COLO829 (cell line): ENCODE measurements around the gene SERTM2.

Experiments
- DNase-seq: peaks from one replicate; pipeline ENCODE4 v3.0.0; 2012; ENCODE audit warnings: low spot score

The SERTM2 gene

DNA sequence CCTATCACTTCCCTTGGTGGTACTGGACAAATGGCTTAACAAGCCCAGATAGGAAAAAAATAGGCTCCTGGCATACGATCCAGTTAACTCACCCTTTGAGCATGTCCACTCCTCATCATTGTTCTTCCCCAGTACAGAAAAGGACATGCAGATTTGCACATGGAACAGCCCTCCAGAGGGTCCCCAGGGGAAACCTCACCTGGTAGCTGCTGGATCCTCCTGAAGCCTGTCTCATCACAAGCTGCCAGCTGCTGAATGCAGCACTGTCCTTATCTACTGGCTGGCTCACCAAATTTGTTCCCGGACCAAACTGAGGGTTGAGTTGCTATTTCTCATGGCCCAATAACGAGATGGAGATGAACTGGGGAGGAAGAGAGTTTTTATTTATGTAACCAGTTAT lies 49.4 kb downstream of the SERTM2 start:
- no peak for DNase-seq

DNA sequence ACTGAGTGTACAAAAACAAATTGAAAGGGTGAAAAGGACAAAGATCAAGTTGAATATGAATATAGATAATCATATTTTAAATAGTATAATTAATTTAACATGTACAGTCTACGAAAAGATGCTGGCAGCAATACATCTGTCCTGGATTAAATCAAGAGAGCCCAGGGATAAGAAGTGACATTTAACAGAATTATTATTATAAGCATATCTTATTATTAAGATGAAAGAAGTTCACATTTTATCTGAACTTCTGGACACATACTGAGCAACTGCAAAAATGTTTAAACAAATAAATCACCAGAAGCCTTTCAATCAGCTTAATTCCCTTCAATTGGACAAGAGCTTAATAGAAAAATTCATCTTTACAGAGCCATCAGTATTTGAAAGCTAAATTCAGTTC lies 50.4 kb downstream of the SERTM2 start:
- no peak for DNase-seq

DNA sequence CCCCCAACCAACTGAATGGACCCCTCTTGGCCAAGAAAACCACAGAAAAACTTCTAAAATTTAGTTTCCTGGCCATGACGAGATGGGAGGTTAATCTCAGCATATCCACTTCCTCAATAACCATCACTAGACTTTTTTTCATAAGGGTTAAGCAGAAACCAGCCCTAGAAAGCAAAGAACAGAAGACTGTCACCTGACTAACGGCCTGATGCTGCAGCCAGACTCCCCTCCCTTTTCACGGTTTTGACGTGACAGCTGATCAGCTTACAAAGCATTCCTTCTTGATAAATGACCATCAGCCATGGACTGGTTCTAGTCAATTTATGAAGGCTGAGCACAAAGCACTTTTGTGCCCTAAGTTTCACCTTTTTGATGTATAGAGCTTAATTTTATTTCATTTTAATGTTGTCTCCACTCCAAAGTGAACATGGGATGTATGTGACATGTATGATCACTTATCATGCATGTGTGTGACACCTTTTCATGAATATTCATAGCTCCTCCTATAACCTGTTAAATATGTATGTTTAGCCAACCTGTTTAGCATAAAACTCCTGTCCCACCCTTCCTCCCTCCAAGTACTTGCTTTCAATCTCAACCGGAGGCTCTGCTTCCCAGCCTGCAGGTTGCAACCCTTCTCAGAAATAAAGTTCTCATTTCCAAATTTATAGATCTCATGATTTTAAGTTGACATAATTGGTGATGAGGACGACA lies 56.3 kb downstream of the SERTM2 start:
- no peak for DNase-seq

DNA sequence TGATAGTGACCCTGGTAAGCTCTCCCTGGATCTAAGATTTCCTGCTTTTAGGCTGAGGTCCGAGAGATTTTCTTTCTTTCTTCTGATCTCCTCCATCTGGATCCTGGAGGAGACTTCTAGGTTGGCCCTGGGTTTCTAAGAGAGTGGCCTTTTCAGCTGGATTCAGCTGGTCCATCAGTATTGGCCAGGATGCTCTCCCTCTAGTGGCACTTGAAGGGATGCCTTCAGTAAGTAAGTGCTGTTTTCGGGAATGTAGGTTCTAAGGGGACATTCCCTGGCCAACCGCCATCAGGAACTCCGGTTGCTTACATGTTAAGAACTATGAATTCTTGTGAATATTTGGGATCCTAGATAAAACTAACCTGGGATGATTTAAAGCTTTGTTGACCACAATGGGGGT lies 56.9 kb downstream of the SERTM2 start:
- DNase-seq = peak; percentile 6

DNA sequence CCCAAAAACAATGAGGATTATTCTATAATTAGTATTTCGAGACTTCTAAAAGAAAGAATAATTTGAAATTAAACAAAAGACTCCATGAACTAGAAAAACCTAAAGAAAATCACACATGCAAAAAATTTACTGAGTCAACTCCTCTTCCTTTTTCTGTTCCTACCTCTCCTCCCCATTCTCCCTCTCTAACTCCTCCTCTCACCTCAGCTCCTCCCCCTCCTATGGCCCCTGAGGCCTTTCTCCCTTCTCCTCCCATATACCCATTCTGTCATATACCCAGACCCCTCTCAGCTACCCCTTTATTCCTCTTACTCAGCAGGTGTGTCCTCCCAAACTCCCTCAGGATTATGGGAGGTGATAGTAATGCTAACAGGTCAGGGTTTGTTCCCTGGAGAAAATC lies 57.4 kb downstream of the SERTM2 start:
- no peak for DNase-seq
